IPS-15b (cell line): ENCODE results near the gene RAPGEF3.

Experiments
- H3K27me3 ChIP-seq: one replicate; pipeline ENCODE4 v1.6.1; 2013; ENCODE audit warnings: low read length; ENCODE audit not compliant: control insufficient read depth, insufficient read depth
- H3K36me3 ChIP-seq: one replicate; pipeline ENCODE4 v1.6.1; 2013; ENCODE audit warnings: low read length; ENCODE audit not compliant: control insufficient read depth, insufficient read depth
- H3K4me1 ChIP-seq: one replicate; pipeline ENCODE4 v1.6.1; 2013; ENCODE audit warnings: mild to moderate bottlenecking, low read length; ENCODE audit not compliant: control insufficient read depth, insufficient read depth
- H3K4me3 ChIP-seq: one replicate; pipeline ENCODE4 v1.5.1; 2013; ENCODE audit warnings: low read depth, low read length
- H3K9ac ChIP-seq: one replicate; pipeline ENCODE4 v1.6.1; 2013; ENCODE audit warnings: low read depth, mild to moderate bottlenecking, low read length
- H3K9me3 ChIP-seq: one replicate; pipeline ENCODE4 v1.6.1; 2013; ENCODE audit warnings: mild to moderate bottlenecking, low read length; ENCODE audit not compliant: control insufficient read depth, insufficient read depth

The RAPGEF3 gene

GRCh38 chr12:47705566-47706425, 52.9 kb downstream of the RAPGEF3 start, which contains the start of gene RPAP3:
RPAP3 (minus strand) TSS chr12:47706030; CDS start chr12:47702840, 3,190 bp downstream.
- Histone ChIP-seq H3K4me3 (peak within 1 kb of the TSS; percentile 71), H3K36me3 (no peaks in the 10 kb centered on the region), H3K4me1 (no peaks in the 10 kb centered on the region), H3K9ac (peak within 1 kb of the TSS; percentile 62), H3K9me3 (no peaks in the 10 kb centered on the region), H3K27me3 (no peaks in the 10 kb centered on the region)

- Histone ChIP-seq H3K9ac (peak overlapping the region; percentile 47), H3K9me3 (no peaks in the 10 kb centered on the region), H3K4me3 (peak overlapping the region; percentile 71), H3K4me1 (no peaks in the 10 kb centered on the region), H3K36me3 (no peaks in the 10 kb centered on the region), H3K27me3 (no peaks in the 10 kb centered on the region)
These were observed 53.5 kb downstream of the RAPGEF3 start for GRCh38 chr12:47705229-47705565.

GRCh38 chr12:47704719-47705118, 54.0 kb downstream of the RAPGEF3 start:
- peak overlapping the region; percentile 71 for H3K4me3 ChIP-seq
- H3K9ac ChIP-seq: no peak overlapping the region
- no peaks in the 10 kb centered on the region for H3K27me3 ChIP-seq
- no peaks in the 10 kb centered on the region for H3K36me3 ChIP-seq
- H3K9me3 ChIP-seq: no peaks in the 10 kb centered on the region
- H3K4me1 ChIP-seq: no peaks in the 10 kb centered on the region

DNA sequence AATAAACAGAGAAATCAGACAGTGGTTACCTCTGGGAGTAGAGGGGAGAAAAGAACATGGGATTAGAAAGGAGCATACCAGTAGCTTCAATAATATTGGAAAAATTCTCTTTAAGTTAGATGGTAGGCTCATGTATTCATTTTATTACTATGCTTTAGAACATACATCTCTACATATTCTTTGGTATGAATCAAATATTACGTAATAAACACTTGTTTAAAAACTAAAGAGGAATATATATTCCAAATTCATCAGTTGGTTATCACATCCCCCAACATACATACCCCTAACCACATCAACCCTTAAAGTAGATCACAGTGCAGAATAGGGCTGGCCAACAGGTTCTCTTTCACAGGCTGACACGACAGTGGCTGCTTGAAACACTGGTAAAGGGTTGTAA, 58.4 kb downstream of the RAPGEF3 start:
- Histone ChIP-seq H3K36me3 (peaks cover 8% of the 10 kb centered on the region), H3K27me3 (no peaks in the 10 kb centered on the region), H3K4me3 (no peak overlapping the region), H3K9ac (no peak overlapping the region), H3K4me1 (no peaks in the 10 kb centered on the region), H3K9me3 (no peaks in the 10 kb centered on the region)

DNA sequence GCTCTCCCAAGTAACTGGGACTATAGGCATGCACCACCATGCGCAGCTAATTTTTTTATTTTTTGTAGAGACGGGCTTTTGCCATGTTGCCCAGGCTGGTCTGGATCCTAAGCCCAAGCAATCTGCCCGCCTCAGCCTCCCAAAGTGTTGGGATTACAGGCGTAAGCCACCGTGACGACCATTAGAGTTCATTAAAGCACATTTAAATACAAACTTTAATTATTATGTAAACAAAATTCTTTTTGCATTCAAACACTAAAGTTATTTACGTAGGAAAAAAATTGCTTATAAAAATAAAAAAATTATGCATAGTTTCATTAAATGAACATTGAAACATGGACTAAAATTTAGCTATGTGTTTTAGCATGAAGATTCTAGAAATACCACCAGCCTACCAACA, 60.0 kb downstream of the RAPGEF3 start:
- Histone ChIP-seq H3K9me3 (no peaks in the 10 kb centered on the region), H3K4me3 (no peak overlapping the region), H3K36me3 (peaks cover 8% of the 10 kb centered on the region), H3K27me3 (no peaks in the 10 kb centered on the region), H3K4me1 (no peaks in the 10 kb centered on the region), H3K9ac (no peak overlapping the region)

DNA sequence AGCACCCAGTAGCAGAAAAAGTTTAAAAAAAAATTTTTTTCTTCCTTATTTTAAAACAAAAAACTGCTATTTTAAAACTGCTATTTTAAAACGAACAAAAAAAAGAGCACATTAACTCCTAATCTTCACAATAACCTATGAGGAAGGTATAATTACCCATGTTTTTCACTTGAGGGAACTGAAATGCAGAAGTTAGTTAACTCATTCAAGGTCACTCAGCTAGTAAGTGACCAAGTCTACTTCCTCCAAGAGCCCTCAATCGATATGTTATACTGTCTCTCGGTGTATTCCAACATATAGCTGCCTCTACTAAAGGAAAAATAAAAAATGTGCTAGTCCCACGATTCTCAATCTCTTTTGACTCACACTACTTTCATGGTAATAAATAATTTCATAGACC, 60.6 kb downstream of the RAPGEF3 start:
- Histone ChIP-seq H3K36me3 (peaks cover 8% of the 10 kb centered on the region), H3K9ac (no peak overlapping the region), H3K9me3 (no peaks in the 10 kb centered on the region), H3K4me1 (no peaks in the 10 kb centered on the region), H3K4me3 (no peak overlapping the region), H3K27me3 (no peaks in the 10 kb centered on the region)

DNA sequence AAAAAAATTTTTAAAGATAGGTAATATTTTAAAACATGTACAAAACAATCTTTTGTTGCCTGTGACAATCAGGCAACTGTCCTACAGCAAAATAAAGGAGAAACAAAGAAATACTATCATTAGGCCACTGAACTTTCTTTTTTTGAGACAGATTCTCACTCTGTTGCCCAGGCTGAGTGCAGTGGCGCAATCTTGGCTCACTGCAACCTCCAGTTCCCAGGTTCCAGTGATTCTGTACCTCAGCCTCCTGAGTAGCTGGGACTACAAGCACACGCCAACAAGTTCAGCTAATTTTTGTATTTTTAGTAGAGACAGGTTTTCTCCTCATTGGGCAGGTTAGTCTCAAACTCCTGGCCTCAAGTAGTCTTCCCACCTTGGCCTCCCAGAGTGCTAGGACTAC, 69.5 kb downstream of the RAPGEF3 start:
- no peaks in the 10 kb centered on the region for H3K4me1 ChIP-seq
- H3K9ac ChIP-seq: no peak overlapping the region
- H3K4me3 ChIP-seq: no peak overlapping the region
- H3K36me3 ChIP-seq: no peaks in the 10 kb centered on the region
- no peaks in the 10 kb centered on the region for H3K9me3 ChIP-seq
- no peaks in the 10 kb centered on the region for H3K27me3 ChIP-seq

- H3K36me3 ChIP-seq: no peaks in the 10 kb centered on the region
- H3K9me3 ChIP-seq: no peaks in the 10 kb centered on the region
- no peak overlapping the region for H3K4me3 ChIP-seq
- H3K27me3 ChIP-seq: no peaks in the 10 kb centered on the region
- no peak overlapping the region for H3K9ac ChIP-seq
- H3K4me1 ChIP-seq: no peaks in the 10 kb centered on the region
These were observed 71.0 kb downstream of the RAPGEF3 start for GRCh38 chr12:47687636-47688035.

- Histone ChIP-seq H3K27me3 (no peaks in the 10 kb centered on the region), H3K36me3 (no peaks in the 10 kb centered on the region), H3K4me3 (no peak overlapping the region), H3K9ac (no peak overlapping the region), H3K9me3 (no peaks in the 10 kb centered on the region), H3K4me1 (no peaks in the 10 kb centered on the region)
These were observed 71.9 kb downstream of the RAPGEF3 start for GRCh38 chr12:47686645-47687240.
